RPMI7951 (cell line): ENCODE data around the gene TRIM10. TPM values are rescaled to one million over a fixed set of nuclear protein-coding genes. Genes with fewer than 3 reads are reported as not detected.

Experiments used
- DNase-seq: peaks from one replicate; pipeline ENCODE4 v3.0.0-alpha.2; 2012; ENCODE audit warnings: low read depth
- total RNA-seq: library from RNA; depleted of rRNA; stranded (reverse); fragments of >200 nt; shearing (Covaris generic); gene quantifications from 2 replicates; pipeline ENCODE4 v1.2.3, GENCODE V29; 2014; rRNA removed

Gene TRIM10, protein sequence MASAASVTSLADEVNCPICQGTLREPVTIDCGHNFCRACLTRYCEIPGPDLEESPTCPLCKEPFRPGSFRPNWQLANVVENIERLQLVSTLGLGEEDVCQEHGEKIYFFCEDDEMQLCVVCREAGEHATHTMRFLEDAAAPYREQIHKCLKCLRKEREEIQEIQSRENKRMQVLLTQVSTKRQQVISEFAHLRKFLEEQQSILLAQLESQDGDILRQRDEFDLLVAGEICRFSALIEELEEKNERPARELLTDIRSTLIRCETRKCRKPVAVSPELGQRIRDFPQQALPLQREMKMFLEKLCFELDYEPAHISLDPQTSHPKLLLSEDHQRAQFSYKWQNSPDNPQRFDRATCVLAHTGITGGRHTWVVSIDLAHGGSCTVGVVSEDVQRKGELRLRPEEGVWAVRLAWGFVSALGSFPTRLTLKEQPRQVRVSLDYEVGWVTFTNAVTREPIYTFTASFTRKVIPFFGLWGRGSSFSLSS
- not detected in 2 replicates for total RNA-seq

DNA sequence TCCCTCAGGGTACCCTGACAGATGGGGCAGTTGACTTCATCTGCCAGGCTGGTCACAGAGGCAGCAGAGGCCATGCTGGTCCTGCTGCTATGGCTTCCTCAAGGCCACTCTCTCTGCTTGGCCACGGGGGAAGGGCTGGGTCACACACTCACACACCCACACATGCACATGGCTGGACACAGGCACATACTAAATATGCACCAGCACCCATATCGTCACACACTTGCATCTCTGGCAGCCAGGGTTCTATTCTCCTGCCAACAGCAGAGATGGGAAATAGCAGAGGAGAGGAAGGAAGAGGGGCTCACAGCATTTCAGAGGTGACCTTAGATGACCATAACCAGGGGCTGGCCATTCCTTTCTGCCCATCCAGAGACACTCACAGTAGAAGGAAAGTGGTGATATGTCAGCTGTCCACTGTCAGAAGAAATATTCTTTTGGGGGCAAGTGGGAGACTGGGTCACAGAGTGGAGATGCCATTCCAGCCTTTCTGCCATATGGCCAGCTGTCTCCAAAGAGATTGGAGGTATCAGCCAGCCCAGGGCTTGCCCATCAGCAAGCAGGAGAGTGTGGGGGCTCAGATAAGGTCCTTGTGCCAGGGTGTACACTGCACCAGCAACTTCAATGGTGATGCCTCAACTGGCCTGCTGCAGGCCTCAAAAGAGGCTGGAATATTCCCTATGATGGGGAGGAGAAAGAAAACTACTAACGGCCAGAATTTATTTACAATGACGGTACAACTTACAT, at the start of gene TRIM10:
Gene TRIM10, minus strand, starts transcription at position 427 of the 747 bp plus-strand sequence. Its CDS starts 353 bp downstream, at position 74.
- DNase-seq = no peak

DNA sequence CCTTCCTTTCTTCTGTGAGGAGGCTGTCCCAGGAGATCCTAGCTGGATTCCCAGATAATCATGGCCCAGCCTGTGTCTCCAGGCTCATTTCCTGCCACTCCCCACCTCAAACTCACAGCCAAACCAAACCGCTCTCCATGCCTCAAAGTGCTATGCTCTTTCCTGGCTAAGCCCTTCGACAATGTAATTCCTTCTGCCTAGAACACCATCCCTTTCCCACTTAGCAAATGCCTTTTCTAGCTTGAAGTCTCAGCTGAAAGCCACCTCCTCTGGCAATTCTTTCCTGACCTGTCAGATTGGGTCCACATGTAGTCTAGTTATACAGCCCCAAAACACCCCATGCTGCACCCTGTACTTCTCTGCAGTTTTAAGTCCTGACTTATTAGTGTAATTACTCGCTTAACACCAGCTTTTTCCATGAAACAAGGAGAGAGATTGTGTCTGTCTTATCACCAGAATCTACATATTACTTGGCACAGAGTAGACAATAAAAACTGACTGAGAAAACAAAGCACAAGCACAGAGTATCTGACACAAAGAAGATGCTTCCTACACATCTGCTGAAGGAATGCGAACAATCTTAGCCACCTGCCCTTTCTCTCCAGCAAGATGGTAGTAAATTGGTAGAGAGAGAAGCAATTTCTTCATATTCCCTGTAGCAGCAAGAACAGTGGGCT, 46.7 kb upstream of the TRIM10 start:
- DNase-seq = no peak

DNA sequence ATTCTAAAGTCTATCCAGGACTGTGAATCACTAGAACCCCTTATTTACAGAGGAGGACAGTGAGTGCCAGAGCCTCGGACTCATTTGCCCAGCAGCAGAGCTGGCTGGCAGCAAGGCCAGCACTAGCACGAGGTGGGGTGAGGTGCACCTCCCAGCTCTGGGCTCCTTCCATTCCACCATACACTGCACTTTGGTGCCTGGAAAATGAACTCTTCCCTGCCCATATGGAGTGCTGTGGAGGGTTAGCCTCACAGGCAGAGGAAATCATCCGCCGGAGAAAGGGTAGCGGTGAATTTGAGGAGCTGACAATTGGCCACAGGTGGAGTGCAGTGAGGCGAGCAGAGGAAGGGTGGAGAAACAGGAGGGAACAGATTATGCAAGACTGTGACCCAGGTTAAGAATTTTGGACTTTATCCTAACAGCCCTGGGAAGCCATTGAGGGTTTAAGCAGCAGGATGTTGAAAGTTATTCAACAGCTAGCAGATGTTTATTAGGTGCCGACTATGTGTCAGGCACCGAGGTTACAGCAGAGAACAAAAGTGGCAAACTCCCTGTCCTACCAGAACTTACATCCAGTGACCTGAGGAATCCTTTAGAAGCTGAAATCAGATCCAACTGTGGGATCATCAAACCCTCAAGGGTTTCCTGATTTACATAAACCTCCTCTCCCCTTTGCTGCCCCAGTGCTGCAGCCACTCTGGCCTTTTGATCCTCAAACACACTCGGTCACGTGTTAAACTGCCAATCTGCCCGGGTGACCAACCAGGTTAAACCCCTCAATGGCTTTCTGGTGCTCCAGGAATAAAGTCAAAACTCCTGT, 46.0 kb upstream of the TRIM10 start:
- DNase-seq = peak; percentile 19

DNA sequence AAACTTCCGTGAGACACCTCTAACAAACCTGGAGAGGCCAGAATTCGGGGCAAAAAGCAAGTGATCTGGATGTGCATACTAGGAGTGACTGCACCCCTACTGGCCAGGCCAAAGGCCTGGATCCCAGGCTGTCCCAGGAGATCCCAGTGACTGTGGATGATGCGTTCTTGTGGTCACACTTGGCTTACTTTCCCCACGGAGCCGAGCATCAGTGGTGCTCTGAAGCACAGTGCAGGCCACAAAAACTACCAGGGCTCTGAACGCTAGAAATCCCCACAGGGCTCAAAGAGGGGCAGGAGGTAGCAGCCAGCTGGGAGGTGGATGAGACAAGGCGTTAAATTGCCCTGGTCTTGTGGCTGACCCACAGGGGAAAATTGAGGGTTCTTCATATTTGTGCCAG, 45.1 kb upstream of the TRIM10 start:
- DNase-seq = peak; percentile 67

DNA sequence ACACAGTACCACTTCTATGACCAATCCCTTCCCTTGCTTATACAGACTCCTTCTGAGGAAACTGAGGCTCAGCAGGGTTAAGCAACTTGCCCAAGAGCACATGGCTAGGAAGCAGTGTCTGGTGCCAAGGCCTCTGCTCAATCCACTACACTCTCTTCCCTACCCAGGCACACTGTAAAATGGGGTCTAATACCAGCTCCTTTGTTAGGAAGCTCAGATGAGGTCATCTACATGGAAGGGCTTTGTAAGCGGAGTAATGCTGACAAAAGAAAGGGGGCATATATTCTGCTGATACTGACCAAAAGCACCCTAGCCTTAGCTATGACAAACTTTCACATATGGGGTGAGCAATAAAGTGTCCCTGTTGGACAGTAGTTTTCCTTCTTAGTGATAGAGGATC, 43.1 kb upstream of the TRIM10 start:
- no peak for DNase-seq

DNA sequence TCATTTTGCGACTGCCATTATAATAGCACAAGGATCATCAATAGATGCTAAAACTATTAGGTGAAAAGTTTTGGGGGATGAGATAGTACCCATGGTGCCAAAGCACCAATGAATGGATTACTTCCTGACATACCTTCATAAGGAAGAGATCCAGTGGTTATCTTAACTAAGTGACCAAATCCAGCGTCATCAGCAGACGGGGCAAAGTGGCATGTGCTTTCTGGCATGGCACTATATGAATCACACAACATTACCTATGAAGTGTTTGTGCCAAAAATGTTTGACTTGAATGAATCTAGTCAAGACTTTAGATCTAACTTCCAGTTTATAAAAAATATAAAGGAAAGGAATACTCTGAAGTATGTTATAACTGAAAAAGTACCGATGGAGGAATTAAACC, 41.4 kb upstream of the TRIM10 start:
- no peak for DNase-seq

DNA sequence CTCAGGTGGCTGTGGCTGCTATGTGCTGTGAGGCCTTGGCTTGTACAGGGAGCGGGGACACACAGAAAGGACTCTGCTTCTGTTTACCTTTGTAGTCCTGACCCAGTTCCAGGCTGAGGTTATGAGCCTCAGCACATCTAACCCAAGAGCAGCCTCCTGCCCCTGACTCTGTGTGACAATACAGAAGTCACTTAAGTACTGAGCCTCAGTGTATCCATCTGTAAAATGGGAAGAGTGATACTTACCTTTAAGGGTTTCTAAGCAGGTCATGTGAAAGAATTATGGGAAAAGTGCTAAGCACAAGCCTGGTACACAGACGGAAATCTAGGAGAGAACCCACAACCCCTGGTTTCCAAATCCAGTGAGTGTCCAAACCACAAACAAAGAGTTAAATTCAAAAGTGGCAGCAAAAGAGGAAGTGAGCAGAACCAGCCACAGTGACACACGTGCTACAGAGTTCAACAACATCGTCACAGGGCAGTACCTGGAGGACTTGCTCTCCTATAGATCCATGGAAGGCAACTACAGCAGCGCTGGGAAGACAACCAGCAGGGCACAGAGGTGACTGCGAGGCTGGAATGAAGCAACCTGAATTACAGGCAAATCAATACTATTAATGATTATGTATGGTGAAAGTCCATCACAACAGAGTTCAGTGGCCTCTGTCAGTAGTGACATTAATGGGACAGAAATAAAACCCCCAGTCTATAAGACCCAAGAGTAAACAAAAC, 39.7 kb upstream of the TRIM10 start:
- DNase-seq = no peak

DNA sequence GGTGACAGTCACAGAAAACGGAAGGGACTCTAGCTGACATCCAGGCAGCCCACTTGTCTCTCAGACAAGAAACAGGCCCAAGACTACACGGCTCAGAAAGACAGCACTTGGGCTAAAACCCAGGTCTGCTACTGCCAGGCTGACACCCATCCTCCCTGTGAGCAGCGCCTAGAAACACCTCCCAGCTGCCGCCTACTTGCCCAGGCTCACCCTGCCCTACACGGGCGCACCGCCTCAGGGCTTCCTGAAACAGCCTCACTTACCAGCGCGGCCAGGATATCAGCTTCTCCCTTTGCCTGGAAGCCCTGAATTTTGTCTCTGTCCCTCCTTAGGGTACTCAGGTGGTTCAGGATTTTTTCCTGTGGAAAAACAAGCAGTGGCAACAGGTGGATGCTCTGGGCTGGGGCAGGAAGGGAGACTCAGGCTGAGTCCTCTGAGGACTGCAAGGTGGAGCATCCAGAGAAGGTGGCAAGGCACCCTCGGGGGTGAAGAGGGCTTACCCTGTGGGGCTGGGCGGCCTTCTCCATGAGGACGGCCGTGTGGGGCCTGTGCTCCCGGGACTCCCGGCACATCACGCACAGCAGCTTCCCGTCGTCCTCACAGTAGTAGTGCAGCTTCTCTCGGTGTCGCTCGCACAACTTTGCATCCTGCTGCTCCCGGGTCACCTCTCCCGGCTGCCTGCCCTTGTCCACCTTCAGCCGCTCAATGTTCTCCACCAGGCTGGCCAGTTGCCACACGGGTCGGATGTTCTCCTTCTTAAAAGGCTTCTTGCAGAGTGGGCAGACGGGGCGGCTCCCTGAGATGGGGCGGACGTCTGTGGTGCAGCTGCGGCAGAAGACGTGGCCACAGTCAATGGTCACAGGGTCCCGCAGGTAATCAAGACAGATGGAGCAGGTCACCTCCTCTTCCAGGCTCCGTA, 37.4 kb upstream of the TRIM10 start:
- DNase-seq = no peak

DNA sequence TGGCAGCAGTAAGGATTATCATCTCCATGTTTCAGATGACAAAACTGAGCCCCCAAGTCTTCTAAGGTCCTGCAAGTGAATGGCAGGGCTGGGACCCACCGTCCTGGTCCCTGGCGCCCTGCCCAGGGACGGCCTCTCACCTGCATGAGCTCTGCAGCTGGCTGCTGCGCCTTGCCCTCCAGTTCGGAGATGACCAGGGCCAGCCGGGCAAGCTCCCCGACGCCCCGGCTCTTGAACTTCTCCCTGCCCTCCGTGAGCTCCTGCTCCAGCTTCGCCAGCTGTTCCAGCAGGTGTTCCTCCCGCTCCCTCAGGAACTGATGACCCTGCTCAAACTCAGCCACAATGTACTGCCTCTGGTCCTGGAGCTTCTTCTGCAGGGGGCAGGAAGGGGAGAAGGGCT, 35.4 kb upstream of the TRIM10 start:
- no peak for DNase-seq

DNA sequence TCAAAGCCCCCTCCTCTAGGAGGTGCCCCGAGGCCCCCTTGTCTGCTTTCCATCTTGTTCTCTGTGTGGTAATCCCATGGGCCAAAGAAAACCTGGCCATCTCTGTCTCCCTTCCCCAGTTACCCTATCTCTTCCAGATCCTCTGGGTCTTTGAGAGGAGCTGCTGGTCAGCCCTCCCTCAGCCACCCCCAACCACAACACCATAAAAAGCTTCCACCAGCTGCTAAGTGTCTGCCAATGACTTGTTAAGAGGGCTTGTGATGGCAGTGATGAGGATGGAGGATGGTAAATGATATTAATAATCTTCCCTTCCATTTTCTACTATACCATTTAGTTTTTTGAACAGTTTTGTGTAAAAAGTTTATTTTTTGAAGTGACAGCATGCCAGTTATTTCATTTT, 34.9 kb upstream of the TRIM10 start:
- DNase-seq = no peak

DNA sequence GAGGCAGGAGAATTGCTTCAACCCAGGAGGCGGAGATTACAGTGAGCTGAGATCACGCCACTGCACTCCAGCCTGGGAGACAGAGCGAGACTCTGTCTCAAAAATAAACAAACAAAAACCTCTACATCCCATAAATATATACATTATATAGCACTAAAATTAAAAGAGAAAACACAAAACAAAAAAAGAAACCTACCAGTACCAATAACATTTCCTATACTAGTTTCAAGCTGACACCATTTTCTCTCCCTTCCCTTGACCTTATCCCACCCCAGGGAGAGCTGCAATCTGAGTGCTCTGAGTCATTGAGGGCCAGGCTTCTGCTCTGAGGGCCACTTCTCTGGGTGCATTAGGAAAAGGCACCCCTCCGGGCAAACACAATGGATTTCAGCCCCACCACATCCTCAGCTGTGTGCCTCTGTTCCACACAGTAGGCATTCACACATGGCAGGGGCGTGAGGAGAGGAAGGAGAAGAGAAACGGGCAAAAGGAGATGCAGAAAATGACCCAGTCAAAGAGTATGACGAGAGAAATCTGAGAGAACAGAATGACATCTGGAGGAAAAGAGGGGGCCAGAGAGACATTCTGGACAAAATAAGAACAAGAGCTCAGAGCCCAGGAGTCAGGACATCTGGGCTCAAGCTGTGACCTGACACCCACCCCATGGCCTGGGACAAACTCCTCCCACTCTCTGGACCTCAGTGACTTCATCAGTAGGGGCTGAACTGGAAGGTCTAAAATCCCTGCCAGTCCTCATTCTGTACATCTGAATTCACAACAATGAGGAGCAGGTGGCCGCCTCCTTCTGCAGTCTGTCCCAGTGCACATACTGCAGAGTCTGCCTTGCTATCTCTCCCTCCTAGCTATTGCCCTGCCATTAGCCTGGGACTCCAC, 34.0 kb upstream of the TRIM10 start:
- DNase-seq = peak; percentile 75

DNA sequence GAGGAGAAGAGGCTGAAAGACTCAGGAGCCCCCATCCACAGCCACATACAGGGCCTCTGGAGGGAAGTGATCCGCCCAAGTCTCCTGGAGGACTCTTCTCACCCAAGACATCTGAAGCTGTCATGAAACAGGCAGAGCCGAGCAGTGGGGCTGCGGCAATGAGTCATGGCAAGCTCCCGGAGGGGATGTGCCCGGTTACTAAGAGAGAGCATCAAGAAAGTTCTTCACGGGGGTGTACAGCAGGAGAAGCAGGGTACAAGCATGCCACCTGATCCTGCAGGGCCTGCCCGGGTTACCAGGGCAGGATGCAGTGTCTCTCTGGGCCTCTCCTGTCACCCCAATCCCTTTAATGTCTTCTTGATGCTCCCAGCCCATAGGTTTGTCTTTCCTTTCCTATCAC, 31.1 kb upstream of the TRIM10 start:
- peak; percentile 74 for DNase-seq

DNA sequence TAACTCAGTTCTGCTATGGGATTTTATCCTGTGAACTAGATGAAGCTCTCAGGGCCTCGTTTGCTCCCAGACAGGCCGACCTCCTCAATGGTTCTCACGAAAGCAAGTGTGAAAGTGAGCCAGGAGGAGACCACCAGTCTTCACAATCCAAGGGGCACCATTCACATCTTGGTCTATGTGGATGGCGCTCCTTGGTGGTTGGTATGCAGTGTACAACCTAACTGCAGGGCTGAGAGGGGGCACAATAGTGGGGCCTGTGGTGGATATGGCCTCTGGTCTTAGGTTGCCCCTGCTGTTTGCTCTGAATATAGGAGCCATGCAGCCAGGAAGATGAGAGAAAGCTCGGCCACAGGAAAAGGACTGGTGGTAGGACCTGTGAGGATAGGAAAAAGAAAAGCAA, 27.5 kb upstream of the TRIM10 start:
- no peak for DNase-seq

DNA sequence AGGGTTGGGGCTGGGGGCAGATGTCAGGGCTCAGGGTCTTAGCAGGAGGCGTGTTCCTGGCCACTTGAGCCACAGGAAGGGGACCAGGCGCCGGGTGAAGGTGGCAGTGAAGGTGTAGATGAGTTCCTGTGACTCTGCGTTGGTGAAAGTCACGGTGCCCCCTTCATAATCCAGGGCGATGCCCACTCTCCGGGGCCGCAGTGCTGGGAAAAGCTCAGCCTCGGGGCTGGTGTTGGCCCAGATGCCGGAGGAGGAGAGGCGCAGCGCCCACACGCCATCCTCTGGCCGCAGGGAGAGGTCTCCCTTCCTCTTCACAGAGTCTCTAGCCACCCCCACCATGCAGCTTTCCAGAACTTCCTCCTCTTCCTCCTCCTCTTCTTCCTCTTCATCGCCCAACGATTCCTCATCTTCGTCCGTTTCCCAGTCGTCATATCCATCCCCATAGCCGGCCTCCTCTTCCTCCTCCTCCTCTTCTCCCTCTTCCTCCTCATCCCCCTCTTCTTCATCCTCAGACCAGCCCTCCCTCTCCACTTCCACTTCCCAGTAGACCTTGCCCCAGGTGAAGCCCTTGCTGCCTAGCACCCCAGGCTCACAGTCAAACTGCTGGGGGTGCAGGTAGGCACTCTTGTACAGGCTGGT, 25.0 kb upstream of the TRIM10 start:
- no peak for DNase-seq

DNA sequence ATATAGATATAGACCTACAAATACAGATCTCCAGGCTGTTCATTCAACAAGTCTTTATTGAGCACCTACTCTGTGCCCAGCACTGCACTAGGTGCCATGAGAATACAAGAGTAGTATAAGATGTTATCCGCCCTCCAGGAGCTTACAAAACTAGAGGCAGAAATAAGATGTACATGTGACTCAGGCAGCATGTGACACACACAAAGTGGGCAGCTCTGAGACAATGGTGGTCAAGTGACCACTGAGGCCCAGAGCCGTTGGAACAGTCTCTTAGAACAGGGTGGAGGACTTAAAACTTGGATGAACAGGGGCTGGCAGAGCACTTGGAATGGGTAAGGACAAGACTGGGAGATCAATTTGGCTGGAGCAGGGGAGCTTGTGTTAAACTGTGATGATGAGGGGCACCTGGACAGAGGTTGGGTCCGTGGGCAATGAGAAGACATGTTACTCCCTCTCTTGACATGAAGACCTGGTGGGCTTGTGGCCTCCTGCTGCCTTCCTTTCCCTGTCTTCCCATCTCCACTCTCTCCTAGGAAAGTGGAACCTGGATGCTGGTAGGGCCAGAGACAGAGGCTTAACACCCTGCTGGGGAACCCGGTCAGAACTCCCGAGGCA, 23.5 kb upstream of the TRIM10 start:
- no peak for DNase-seq

DNA sequence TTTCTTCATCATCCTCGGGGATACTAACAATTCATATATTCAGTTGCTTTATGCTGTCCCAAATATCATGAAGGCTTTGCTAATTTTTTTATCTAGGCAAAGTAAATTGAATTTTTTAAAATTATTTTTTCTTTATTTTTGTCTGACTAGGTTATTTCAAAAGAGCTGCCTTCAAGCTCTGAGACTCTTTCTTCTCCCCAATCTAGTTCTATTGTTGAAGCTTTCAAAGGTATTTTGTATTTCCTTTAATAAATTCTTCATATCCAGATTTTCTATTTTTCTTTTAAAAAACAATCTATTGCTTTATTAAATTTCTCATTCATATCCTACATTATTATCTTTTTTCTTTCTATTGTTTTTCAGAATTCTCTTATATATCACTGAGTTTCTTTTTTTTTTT, 19.1 kb upstream of the TRIM10 start:
- no peak for DNase-seq

DNA sequence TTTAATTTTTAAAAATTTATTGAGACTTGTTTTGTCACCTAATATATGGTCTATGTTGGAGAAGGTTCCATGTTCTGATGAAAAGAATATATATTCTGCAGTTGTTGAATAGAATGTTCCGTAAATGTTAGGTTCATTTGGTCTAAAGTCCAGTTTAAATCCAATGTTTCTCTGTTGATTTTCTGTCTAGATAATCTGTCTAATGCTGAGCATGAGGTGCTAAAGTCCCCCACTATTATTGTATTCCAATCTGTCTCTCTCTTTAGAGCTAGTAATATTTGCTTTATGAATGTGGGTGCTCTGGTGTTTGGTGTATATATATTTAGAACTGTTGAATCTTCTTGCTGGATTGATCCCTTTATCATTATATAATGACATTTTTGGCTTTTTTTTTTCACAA, 17.8 kb upstream of the TRIM10 start:
- DNase-seq = no peak

DNA sequence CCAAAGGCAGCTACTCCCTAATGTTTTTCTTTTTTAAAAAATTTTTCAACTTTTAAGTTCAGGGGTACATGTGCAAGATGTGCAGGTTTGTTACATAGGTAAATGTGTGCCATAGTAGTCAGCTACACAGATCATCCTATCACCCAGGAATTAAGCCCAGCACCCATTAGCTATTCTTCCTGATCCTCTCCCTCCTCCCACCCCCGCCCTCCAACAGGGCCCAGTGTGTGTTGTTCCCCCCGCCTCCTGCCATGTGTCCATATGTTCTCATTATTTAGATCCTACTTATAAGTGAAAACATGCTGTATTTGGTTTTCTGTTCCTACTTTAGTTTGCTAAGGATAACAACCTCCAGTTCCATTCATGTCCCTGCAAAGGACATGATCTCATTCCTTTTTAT, 14.8 kb upstream of the TRIM10 start:
- no peak for DNase-seq
